ENCODE results near the gene TMPRSS12.
"Not testable (repeated sequence)": the region's sequence is repeated elsewhere in the genome, so short reads cannot be mapped to it uniquely, and the experiment has no call there.

DNA sequence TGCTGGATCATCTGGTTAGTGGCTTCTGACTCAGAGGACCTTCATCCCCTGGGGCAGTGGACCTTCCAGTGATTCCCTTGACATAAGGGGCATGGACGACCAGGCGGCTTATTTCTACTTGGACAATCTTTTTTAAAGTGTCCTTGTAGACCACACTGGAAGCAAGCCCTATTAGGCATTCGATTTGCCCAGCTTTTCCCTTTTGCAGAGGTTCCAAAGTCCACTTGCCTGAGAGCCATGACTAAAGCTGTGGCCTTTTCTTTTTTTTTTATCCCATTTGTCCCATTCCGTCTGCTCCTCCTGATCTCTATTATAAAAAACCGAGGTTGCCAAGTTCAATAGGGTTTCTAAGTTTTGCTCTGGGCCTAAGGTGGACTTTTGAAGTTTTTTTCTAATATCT is 65.8 kb downstream of the TMPRSS12 start:
- TF ChIP-seq EZH2 (IDR thresholded peaks at IDR 0.05; ENCODE audit: borderline replicate concordance, insufficient read depth, low read depth, low read length, poor library complexity, severe bottlenecking), result not testable (repeated sequence)
- TF ChIP-seq, protein P1, sequence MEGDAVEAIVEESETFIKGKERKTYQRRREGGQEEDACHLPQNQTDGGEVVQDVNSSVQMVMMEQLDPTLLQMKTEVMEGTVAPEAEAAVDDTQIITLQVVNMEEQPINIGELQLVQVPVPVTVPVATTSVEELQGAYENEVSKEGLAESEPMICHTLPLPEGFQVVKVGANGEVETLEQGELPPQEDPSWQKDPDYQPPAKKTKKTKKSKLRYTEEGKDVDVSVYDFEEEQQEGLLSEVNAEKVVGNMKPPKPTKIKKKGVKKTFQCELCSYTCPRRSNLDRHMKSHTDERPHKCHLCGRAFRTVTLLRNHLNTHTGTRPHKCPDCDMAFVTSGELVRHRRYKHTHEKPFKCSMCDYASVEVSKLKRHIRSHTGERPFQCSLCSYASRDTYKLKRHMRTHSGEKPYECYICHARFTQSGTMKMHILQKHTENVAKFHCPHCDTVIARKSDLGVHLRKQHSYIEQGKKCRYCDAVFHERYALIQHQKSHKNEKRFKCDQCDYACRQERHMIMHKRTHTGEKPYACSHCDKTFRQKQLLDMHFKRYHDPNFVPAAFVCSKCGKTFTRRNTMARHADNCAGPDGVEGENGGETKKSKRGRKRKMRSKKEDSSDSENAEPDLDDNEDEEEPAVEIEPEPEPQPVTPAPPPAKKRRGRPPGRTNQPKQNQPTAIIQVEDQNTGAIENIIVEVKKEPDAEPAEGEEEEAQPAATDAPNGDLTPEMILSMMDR (IDR thresholded peaks at IDR 0.05), result not testable (repeated sequence)

All from B cell (primary cell).